Karpas-422 (cell line): Measurements from ENCODE around the gene BRINP2. TPM values are rescaled to one million over a fixed set of nuclear protein-coding genes. Genes with fewer than 3 reads are reported as not detected.

Source experiments
- DNase-seq: peaks from one replicate; pipeline ENCODE4 v3.0.0-alpha.2; 2015
- H2AFZ ChIP-seq: fragments of 200-600 bp; sonication (generic); 2 replicates; pipeline ENCODE4 v1.6.1; 2014; ENCODE audit warnings: antibody characterized with exemption, low read length, mixed read lengths
- H3K27ac ChIP-seq: fragments of 200-600 bp; sonication (generic); 2 replicates; pipeline ENCODE4 v1.5.1; 2014; ENCODE audit warnings: mild to moderate bottlenecking, low read length, moderate library complexity
- H3K27me3 ChIP-seq: fragments of 200-600 bp; sonication (generic); 2 replicates; pipeline ENCODE4 v1.6.1; 2014; ENCODE audit warnings: low read length, mixed read lengths
- H3K36me3 ChIP-seq: fragments of 200-600 bp; sonication (generic); 2 replicates; pipeline ENCODE4 v1.6.1; 2014; ENCODE audit warnings: low read length, mixed read lengths; ENCODE audit not compliant: insufficient read depth
- H3K4me1 ChIP-seq: fragments of 200-600 bp; sonication (generic); 2 replicates; pipeline ENCODE4 v1.6.1; 2014; ENCODE audit warnings: mild to moderate bottlenecking, low read length, mixed read lengths
- H3K4me2 ChIP-seq: fragments of 200-600 bp; sonication (generic); 2 replicates; pipeline ENCODE4 v1.6.1; 2014; ENCODE audit warnings: low read length, low read depth, mild to moderate bottlenecking; ENCODE audit not compliant: poor library complexity, severe bottlenecking
- H3K4me3 ChIP-seq: fragments of 200-600 bp; sonication (generic); 2 replicates; pipeline ENCODE4 v1.5.1; 2014; ENCODE audit warnings: mild to moderate bottlenecking, antibody characterized with exemption, low read length, mixed read lengths
- H3K79me2 ChIP-seq: fragments of 200-600 bp; sonication (generic); 2 replicates; pipeline ENCODE4 v1.6.1; 2014; ENCODE audit warnings: mild to moderate bottlenecking, low read length, mixed read lengths
- H3K9ac ChIP-seq: fragments of 200-600 bp; sonication (generic); 2 replicates; pipeline ENCODE4 v1.6.0; 2014; ENCODE audit warnings: low read length
- H3K9me2 ChIP-seq: fragments of 200-600 bp; sonication (generic), shearing (Covaris generic); replicated peaks from 2 replicates; pipeline ENCODE4 v1.6.0; 2014; ENCODE audit warnings: mild to moderate bottlenecking, low read length, moderate library complexity; ENCODE audit not compliant: insufficient read depth
- H3K9me3 ChIP-seq: fragments of 300-700, 200-600 bp; sonication (generic); 2 replicates; pipeline ENCODE4 v1.6.1; 2014; ENCODE audit warnings: low read length, mixed read lengths
- H4K20me1 ChIP-seq: fragments of 200-600 bp; sonication (generic); 2 replicates; pipeline ENCODE4 v1.6.1; 2014; ENCODE audit warnings: mild to moderate bottlenecking, antibody characterized with exemption, low read length, low read depth; ENCODE audit not compliant: insufficient read depth
- total RNA-seq: library from RNA; depleted of rRNA; stranded (reverse); fragments of >200 nt; shearing (Covaris generic); gene quantifications from 2 replicates; pipeline ENCODE4 v1.2.3, GENCODE V29; 2014; ENCODE audit warnings: low replicate concordance

The BRINP2 gene
- total RNA-seq, 1 experiment from 2014 or later, result not detected

DNA sequence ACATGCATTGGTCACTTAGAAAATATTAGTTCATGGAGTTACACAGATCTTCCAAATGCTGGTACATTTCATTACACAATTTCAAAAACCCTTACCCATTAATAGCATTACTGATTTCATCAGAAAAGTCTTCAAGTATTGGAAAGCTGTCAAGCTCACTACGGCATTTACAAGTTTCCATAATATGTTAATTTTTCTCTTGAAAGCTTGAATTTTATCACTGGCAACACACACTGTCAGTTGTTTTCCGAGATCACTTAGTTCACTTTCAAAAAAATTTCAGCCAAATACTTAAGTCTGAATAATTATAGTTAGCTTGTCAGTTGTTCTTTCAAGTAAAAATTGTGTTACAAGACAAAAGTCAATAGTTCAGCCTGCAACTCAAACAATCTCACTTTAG, 24.3 kb upstream of the BRINP2 start:
- no peaks in the 10 kb centered on the region for H3K9me2 ChIP-seq
- no peaks in the 10 kb centered on the region for H4K20me1 ChIP-seq
- no peak overlapping the region for H3K4me3 ChIP-seq
- H3K36me3 ChIP-seq, result no peaks in the 10 kb centered on the region
- no peak overlapping the region for H2AFZ ChIP-seq
- no peak overlapping the region for H3K4me2 ChIP-seq
- H3K27me3 ChIP-seq, result no peaks in the 10 kb centered on the region
- no peak overlapping the region for H3K9ac ChIP-seq
- no peaks in the 10 kb centered on the region for H3K4me1 ChIP-seq
- H3K27ac ChIP-seq, result no peak overlapping the region
- no peaks in the 10 kb centered on the region for H3K79me2 ChIP-seq
- no peaks in the 10 kb centered on the region for H3K9me3 ChIP-seq
- no peak for DNase-seq

DNA sequence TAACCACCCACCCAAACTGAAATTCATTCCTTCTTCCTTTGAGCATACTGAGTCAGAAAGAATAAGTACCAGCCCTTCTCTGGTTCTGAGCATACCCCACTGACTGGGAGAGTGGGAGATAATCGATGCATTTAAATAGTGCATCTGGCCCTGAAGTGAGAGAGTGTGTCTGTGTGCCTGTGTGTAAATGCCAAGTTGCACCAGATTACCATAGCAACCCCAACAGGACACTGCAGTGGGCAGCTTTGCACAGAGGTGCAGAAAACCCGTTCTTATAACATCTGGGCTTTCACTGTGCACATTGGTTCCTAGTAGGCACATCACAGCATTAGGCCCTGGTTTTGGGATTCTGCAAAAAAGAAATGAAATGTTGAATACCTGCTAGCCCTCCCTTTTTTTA, 8.5 kb upstream of the BRINP2 start:
- Histone ChIP-seq H3K9ac (no peak overlapping the region), H3K27me3 (no peaks in the 10 kb centered on the region), H3K9me3 (no peaks in the 10 kb centered on the region), H3K4me2 (no peak overlapping the region), H3K79me2 (no peaks in the 10 kb centered on the region), H2AFZ (no peak overlapping the region), H3K9me2 (no peaks in the 10 kb centered on the region), H3K36me3 (no peaks in the 10 kb centered on the region), H3K27ac (no peak overlapping the region), H3K4me1 (no peaks in the 10 kb centered on the region), H4K20me1 (no peaks in the 10 kb centered on the region), H3K4me3 (no peak overlapping the region)
- no peak for DNase-seq

- no peaks in the 10 kb centered on the region for H3K79me2 ChIP-seq
- no peak overlapping the region for H3K9ac ChIP-seq
Measured at GRCh38 chr1:177163844-177164379, 6.8 kb upstream of the BRINP2 start.

DNA sequence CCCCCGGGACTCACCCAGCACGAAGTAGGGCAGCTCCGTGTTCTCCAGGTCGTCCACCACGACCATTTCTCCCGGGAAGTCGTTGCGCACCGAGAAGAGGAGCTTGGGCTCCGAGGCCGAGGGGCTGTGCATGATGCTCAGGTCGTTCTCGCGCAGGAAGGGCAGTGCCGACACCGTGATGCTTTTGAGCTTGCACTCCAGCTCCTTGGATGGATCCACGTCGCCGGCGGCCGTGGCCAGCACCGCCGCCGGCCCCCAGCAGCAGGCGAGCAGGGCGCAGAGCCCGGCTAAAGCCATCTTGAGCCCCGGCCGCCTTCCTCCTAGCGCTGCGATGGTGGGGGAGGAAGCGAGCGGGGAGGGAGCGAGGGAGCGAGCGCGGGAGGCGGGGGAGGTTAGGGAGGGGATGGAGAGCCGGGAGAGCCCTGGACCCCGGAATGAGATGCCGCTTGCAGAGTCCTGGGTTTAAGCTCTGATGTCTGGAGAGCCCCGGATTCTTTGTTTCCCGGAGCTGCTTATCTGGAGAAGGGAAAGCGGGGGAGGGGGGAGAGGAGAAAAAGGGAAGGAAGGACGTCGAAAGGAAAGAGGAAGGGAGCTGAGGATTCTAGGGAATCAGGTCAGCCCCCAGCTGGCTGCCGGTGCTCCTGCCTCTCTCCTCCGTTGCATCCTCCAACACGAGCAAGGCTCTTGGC, 6.2 kb upstream of the BRINP2 start, which contains the start of gene ASTN1:
ASTN1 (minus strand) TSS at position 333 of the 689 bp plus-strand sequence; CDS start at position 297, 36 bp downstream.
- no peaks in the 10 kb centered on the region for H3K27me3 ChIP-seq
- H2AFZ ChIP-seq, result no peak within 1 kb of the TSS
- H3K79me2 ChIP-seq, result no peaks in the 10 kb centered on the region
- DNase-seq, result no peak
- no peaks in the 10 kb centered on the region for H3K36me3 ChIP-seq
- no peak within 1 kb of the TSS for H3K4me3 ChIP-seq
- no peak within 1 kb of the TSS for H3K9ac ChIP-seq
- no peaks in the 10 kb centered on the region for H4K20me1 ChIP-seq
- H3K4me2 ChIP-seq, result no peak within 1 kb of the TSS
- H3K9me2 ChIP-seq, result no peaks in the 10 kb centered on the region
- H3K9me3 ChIP-seq, result no peaks in the 10 kb centered on the region
- no peak within 1 kb of the TSS for H3K27ac ChIP-seq
- H3K4me1 ChIP-seq, result no peaks in the 10 kb centered on the region

More at GRCh38 chr1:177163844-177164379, 6.8 kb upstream of the BRINP2 start:
- no peaks in the 10 kb centered on the region for H3K9me3 ChIP-seq
- no peaks in the 10 kb centered on the region for H3K9me2 ChIP-seq
- no peaks in the 10 kb centered on the region for H3K27me3 ChIP-seq
- no peaks in the 10 kb centered on the region for H4K20me1 ChIP-seq
- no peak overlapping the region for H2AFZ ChIP-seq
- no peak overlapping the region for H3K27ac ChIP-seq
- no peak for DNase-seq
- H3K4me2 ChIP-seq, result no peak overlapping the region
- no peaks in the 10 kb centered on the region for H3K36me3 ChIP-seq
- H3K4me1 ChIP-seq, result no peaks in the 10 kb centered on the region
- no peak overlapping the region for H3K4me3 ChIP-seq

DNA sequence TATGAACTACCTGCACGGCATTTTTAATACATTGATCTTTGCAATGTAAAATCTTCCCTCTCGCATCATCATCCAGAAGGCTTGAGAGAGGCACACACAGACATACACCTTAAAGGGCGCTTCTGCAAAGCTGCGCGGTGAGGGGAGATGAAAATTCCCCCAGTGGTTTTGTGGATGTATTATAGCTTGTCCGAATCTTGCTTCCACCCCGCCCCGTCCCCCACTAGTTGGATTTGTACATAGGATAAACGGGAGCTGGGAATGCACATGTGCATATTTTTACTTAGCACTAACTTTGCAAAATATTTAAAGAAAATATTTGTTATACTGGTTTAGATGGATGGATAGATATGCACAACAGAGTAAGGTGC, 5.7 kb upstream of the BRINP2 start:
- Histone ChIP-seq H3K27ac (no peak overlapping the region), H4K20me1 (no peaks in the 10 kb centered on the region), H3K79me2 (no peaks in the 10 kb centered on the region), H3K9me2 (no peaks in the 10 kb centered on the region), H3K4me1 (no peaks in the 10 kb centered on the region), H3K9me3 (no peaks in the 10 kb centered on the region), H3K4me3 (no peak overlapping the region), H3K36me3 (no peaks in the 10 kb centered on the region), H3K27me3 (no peaks in the 10 kb centered on the region), H3K9ac (no peak overlapping the region), H3K4me2 (no peak overlapping the region), H2AFZ (no peak overlapping the region)
- no peak for DNase-seq

DNA sequence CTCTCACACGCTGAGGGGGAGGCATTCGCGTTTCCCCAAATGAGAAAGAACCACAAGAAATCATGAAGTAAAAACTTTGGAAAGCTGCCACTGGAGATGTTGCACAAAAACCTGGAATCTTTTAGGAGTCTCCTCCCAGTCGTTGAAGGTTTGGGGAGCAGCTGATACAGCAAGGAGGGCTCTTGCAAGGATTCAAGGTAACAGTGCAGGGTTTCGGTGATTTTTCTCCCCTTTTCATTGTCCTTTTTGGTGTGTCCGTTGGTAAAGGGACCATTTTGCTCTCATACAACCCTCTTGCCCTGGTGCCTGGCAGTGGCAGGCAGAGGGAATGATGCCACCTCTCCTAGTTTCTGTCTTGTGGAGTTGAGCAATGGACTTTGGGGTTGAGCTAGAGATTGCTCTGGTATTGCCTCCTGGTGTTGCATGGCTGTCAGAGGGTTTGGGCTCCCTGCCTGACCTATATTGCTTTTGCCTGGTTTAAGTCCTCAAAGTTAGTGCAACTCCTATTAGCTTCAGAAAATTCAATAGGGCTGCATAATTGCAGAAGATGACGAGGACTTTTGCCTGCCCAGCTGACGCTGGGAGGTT, 872 bp downstream of the BRINP2 start:
- H2AFZ ChIP-seq, result no peak overlapping the region
- no peak overlapping the region for H3K4me2 ChIP-seq

DNA sequence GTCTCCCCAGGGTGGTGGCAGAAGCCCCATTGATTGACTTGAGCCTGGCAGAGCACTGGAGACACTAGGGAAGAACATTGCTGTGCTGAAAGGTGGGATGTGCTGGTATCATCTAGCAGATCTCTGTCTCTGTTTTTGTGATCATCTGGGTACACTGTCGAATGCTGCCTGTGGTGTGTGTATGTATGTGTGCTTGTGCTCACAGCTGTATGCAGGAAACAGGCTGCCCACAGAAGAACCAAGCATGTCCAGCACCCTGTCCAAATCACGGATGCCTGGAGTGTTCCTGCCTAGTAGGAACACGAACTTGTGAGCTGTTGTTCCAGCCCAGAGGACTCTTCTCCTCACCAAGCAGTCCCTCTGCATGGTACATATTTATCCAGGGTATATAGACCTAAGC, 1.5 kb downstream of the BRINP2 start:
- Histone ChIP-seq H3K79me2 (no peaks in the 10 kb centered on the region), H4K20me1 (no peaks in the 10 kb centered on the region), H3K4me2 (no peak overlapping the region), H3K9me3 (no peaks in the 10 kb centered on the region), H3K4me1 (no peaks in the 10 kb centered on the region), H3K36me3 (no peaks in the 10 kb centered on the region), H3K9ac (no peak overlapping the region), H3K27ac (no peak overlapping the region), H2AFZ (no peak overlapping the region), H3K9me2 (no peaks in the 10 kb centered on the region), H3K27me3 (no peaks in the 10 kb centered on the region), H3K4me3 (no peak overlapping the region)
- no peak for DNase-seq

More for the DNA sequence above, 872 bp downstream of the BRINP2 start:
- H3K9me3 ChIP-seq, result no peaks in the 10 kb centered on the region
- H3K36me3 ChIP-seq, result no peaks in the 10 kb centered on the region
- H3K9ac ChIP-seq, result no peak overlapping the region
- no peak overlapping the region for H3K4me3 ChIP-seq
- H4K20me1 ChIP-seq, result no peaks in the 10 kb centered on the region
- no peaks in the 10 kb centered on the region for H3K4me1 ChIP-seq
- no peak for DNase-seq
- H3K9me2 ChIP-seq, result no peaks in the 10 kb centered on the region
- no peaks in the 10 kb centered on the region for H3K79me2 ChIP-seq
- no peaks in the 10 kb centered on the region for H3K27me3 ChIP-seq
- H3K27ac ChIP-seq, result no peak overlapping the region

DNA sequence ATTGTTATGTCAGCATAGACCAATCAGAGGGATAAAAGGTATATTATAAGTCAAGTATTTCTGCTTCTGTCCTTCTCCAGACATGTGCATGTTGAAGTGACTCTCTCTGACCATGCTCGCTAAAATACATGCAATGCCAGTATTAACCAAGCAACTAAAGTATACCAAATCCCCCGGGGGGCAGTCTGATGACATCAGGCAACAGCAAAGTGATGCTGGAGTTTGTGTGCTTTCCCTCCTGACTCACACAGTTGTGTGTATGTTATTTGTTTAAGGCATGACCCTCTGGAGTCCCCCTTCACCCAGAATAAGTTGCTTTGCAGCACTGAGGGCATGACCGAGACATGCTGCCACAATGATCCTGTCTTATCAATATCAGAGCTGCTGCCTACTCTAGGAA, 2.1 kb downstream of the BRINP2 start:
- Histone ChIP-seq H3K9me3 (no peaks in the 10 kb centered on the region), H3K36me3 (no peaks in the 10 kb centered on the region), H3K4me2 (no peak overlapping the region), H3K4me1 (no peaks in the 10 kb centered on the region), H3K79me2 (no peaks in the 10 kb centered on the region), H3K27me3 (no peaks in the 10 kb centered on the region), H2AFZ (no peak overlapping the region), H3K9ac (no peak overlapping the region), H3K27ac (no peak overlapping the region), H3K4me3 (no peak overlapping the region), H3K9me2 (no peaks in the 10 kb centered on the region), H4K20me1 (no peaks in the 10 kb centered on the region)
- DNase-seq, result no peak
